Transverse colon (tissue), 4 donors: ENCODE results near the gene RETREG3. TPM values are rescaled to one million over a fixed set of nuclear protein-coding genes. Genes with fewer than 3 reads are reported as not detected.
"Not testable (repeated sequence)": the region's sequence is repeated elsewhere in the genome, so short reads cannot be mapped to it uniquely, and the experiment has no call there.

Experiments used
- DNase-seq: peaks from one replicate; pipeline ENCODE4 v3.0.0-alpha.2; 2019
- H3K27ac ChIP-seq, 4 donors: fragments of 200-600 bp; sonication (generic); 2 replicates each; pipeline ENCODE4 v1.5.1; 2016 to 2018; ENCODE audit warnings: inconsistent platforms in 4 of 4
- H3K27me3 ChIP-seq: fragments of 200-600 bp; sonication (generic); 2 replicates; pipeline ENCODE4 v1.5.1; 2017; ENCODE audit warnings: inconsistent platforms
- H3K36me3 ChIP-seq, 4 donors: fragments of 200-600 bp; sonication (generic); 2 replicates each; pipeline ENCODE4 v1.5.1; 2017 to 2019; ENCODE audit warnings: inconsistent platforms in 4 of 4
- H3K4me1 ChIP-seq, 4 donors: fragments of 200-600 bp; sonication (generic); 2 replicates each; pipeline ENCODE4 v1.5.1; 2017 to 2020; ENCODE audit warnings: inconsistent platforms in 4 of 4
- H3K4me3 ChIP-seq, 4 donors: fragments of 200-600 bp; sonication (generic); 1 replicate in 1 of 4; 2 replicates in 3 of 4; pipeline versions ENCODE4 v1.5.1 to v1.6.1; 2017 to 2019; ENCODE audit warnings: inconsistent platforms in 4 of 4
- H3K9me3 ChIP-seq, 2 donors: fragments of 200-600 bp; sonication (generic); 2 replicates each; pipeline ENCODE4 v1.5.1; 2017 to 2019; ENCODE audit warnings: inconsistent platforms in 2 of 2
- EP300 ChIP-seq: sonication (generic); formaldehyde crosslinking; IDR thresholded peaks from one replicate; pipeline ENCODE4 v1.6.1; 2017; ENCODE audit warnings: antibody characterized with exemption, low read depth
- POLR2A ChIP-seq: fragments of 450-650 bp; IDR thresholded peaks from one replicate; pipeline ENCODE4 v1.6.1; 2016; ENCODE audit warnings: antibody characterized with exemption, mild to moderate bottlenecking, moderate library complexity
- POLR2AphosphoS5 ChIP-seq, 3 donors: sonication (generic); formaldehyde crosslinking; IDR thresholded peaks; one replicate each; pipeline ENCODE4 v1.6.1; 2016; ENCODE audit warnings: antibody characterized with exemption in 3 of 3
- WGBS, 2 donors: methylation state at CpG; one replicate each; pipeline ENCODE4 v1.1.5; 2018; ENCODE audit warnings: low coverage in 1 of 2; 5-methylcytosine and 5-hydroxymethylcytosine counted together
- in situ Hi-C, 4 donors: fragments of 200-750 bp; cut with MboI; loops; one replicate each; pipeline versions ENCODE4 v1.15.0 to v1.15.1; 2017; ENCODE audit warnings: low sequenced_read_pairs in 3 of 4, low pct_ligation_motif_present in 1 of 4, low pct_unique_long_range_greater_than_20kb in 1 of 4
- intact Hi-C: fragments of 100-400 bp; cut with DNase I; formaldehyde crosslinking; loops from one replicate; pipeline ENCODE4 v1.15.1; 2023; ENCODE audit warnings: low total_unique reads
- total RNA-seq, 4 donors: library from RNA; depleted of rRNA; stranded (reverse); fragments of >200 nt; gene quantifications; one replicate each; pipeline ENCODE4 v1.1.0, GENCODE V29; 2016
- TF ChIP-seq, protein P1 (sequence below), 5 experiments: fragments of 200-600 bp in 3 of 5; fragments of 450-650 bp in 2 of 5; sonication (generic) in 3 of 5; IDR thresholded peaks; 1 replicate in 2 of 5; 2 replicates in 3 of 5; pipeline ENCODE4 v1.5.1; 2016 to 2017; ENCODE audit warnings: antibody characterized with exemption in 5 of 5, inconsistent platforms in 3 of 5, mild to moderate bottlenecking in 2 of 5, moderate library complexity in 1 of 5

Gene RETREG3
- total RNA-seq, 4 donors from 2014 or later = 47.2 to 71.8 (median 59.0) TPM

GRCh38 chr17:42562388-42563142, 46.6 kb downstream of the RETREG3 start:
- DNase-seq = peak; percentile 39
- in situ Hi-C loops (no loop called here), intact Hi-C loops (no loop called here)
- H3K27me3 ChIP-seq = no peaks in the 10 kb centered on the region
- H3K27ac ChIP-seq = peak overlapping the region; percentile 88 to 93 (median 92)
- WGBS, 2 donors = 7% methylated on average over 37 of the region's 48 CpGs; no CpG with 5 or more reads in 1 of the 2 donors
- peaks cover 0 to 6% (median 0%) of the 10 kb centered on the region in 4 donors for H3K36me3 ChIP-seq
- no peak for TF ChIP-seq POLR2AphosphoS5 (IDR thresholded peaks at IDR 0.05)
- no peak for TF ChIP-seq EP300
- TF ChIP-seq POLR2A = no peak
- TF ChIP-seq, protein P1, sequence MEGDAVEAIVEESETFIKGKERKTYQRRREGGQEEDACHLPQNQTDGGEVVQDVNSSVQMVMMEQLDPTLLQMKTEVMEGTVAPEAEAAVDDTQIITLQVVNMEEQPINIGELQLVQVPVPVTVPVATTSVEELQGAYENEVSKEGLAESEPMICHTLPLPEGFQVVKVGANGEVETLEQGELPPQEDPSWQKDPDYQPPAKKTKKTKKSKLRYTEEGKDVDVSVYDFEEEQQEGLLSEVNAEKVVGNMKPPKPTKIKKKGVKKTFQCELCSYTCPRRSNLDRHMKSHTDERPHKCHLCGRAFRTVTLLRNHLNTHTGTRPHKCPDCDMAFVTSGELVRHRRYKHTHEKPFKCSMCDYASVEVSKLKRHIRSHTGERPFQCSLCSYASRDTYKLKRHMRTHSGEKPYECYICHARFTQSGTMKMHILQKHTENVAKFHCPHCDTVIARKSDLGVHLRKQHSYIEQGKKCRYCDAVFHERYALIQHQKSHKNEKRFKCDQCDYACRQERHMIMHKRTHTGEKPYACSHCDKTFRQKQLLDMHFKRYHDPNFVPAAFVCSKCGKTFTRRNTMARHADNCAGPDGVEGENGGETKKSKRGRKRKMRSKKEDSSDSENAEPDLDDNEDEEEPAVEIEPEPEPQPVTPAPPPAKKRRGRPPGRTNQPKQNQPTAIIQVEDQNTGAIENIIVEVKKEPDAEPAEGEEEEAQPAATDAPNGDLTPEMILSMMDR (IDR thresholded peaks at IDR 0.05) = no peak
- no peaks in the 10 kb centered on the region for H3K9me3 ChIP-seq
- H3K4me1 ChIP-seq = peaks cover 18 to 54% (median 42%) of the 10 kb centered on the region in 4 donors
- H3K4me3 ChIP-seq = peak overlapping the region; percentile 66 to 92 (median 85)

GRCh38 chr17:42561897-42562387, 47.2 kb downstream of the RETREG3 start, which contains the start of gene COASY:
Gene COASY, plus strand, starts transcription at chr17:42562148. Its CDS starts 475 bp downstream, at chr17:42562623.
- Histone ChIP-seq H3K4me1 (peaks cover 18 to 52% (median 41%) of the 10 kb centered on the region in 4 donors), H3K4me3 (peak within 1 kb of the TSS; percentile 66 to 92 (median 85))
- 1% methylated on average over 26 of the region's 26 CpGs; no CpG with 5 or more reads in 1 of the 2 donors for WGBS, 2 donors

DNA sequence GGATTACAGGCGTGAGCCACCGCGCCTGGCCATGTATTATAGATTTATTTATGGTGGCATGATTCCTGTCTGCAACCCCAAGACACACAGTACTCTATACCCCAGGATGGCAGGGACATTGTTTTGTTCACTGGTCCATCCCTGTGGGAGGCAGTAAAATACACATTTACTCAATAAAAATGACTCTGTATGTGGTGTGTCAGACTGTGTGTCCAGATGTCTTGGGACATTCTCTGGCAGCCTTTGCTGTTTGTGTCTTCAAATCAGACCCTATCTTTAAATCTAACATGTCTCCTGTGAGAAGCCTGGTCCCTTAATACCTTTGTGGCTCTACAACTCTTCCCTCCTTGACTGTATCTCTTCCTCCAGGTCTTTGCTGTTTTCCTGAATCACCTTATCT, 48.9 kb downstream of the RETREG3 start:
- no peak overlapping the region for H3K4me3 ChIP-seq
- 89% methylated on average over 3 of the region's 3 CpGs; no CpG with 5 or more reads in 1 of the 2 donors for WGBS, 2 donors
- intact Hi-C loops (no loop called here), in situ Hi-C loops (no loop called here)
- H3K27me3 ChIP-seq = no peaks in the 10 kb centered on the region
- H3K36me3 ChIP-seq = peaks cover 0 to 6% (median 0%) of the 10 kb centered on the region in 4 donors
- no peak for DNase-seq
- H3K27ac ChIP-seq = peak overlapping the region in 1 of 4 donors; percentile 33
- peaks cover 11 to 50% (median 36%) of the 10 kb centered on the region in 4 donors for H3K4me1 ChIP-seq
- H3K9me3 ChIP-seq = no peaks in the 10 kb centered on the region
- TF ChIP-seq POLR2AphosphoS5 (IDR thresholded peaks at IDR 0.05) (no peak), POLR2A (no peak), EP300 (no peak)
- TF ChIP-seq, protein P1 (IDR thresholded peaks at IDR 0.05) = no peak

More at GRCh38 chr17:42561897-42562387, 47.2 kb downstream of the RETREG3 start, which contains the start of gene COASY:
- in situ Hi-C loops (no loop called here), intact Hi-C loops (no loop called here)
- DNase-seq = peak; percentile 98
- no peak for TF ChIP-seq EP300
- TF ChIP-seq POLR2A = peak; percentile 79
- TF ChIP-seq, protein P1 (IDR thresholded peaks at IDR 0.05) = no peak
- peak; percentile 79 to 94 (median 92) for TF ChIP-seq POLR2AphosphoS5 (IDR thresholded peaks at IDR 0.05)
- H3K27me3 ChIP-seq = no peaks in the 10 kb centered on the region
- no peaks in the 10 kb centered on the region for H3K9me3 ChIP-seq
- H3K27ac ChIP-seq = peak within 1 kb of the TSS; percentile 88 to 93 (median 92)
- peaks cover 0 to 6% (median 0%) of the 10 kb centered on the region in 4 donors for H3K36me3 ChIP-seq

GRCh38 chr17:42559075-42559474, 50.1 kb downstream of the RETREG3 start:
- in situ Hi-C loops (no loop called here), intact Hi-C loops (no loop called here)
- 61 to 80% methylated on average over 2 to 6 of the region's 6 CpGs for WGBS, 2 donors
- Histone ChIP-seq H3K27ac (peak overlapping the region; percentile 33 to 50 (median 48)), H3K4me3 (no peak overlapping the region), H3K27me3 (no peaks in the 10 kb centered on the region), H3K4me1 (peaks cover 10 to 50% (median 39%) of the 10 kb centered on the region in 4 donors), H3K9me3 (no peaks in the 10 kb centered on the region), H3K36me3 (no peaks in the 10 kb centered on the region)
- DNase-seq = peak; percentile 54
- TF ChIP-seq EP300 (no peak), POLR2A (no peak), POLR2AphosphoS5 (IDR thresholded peaks at IDR 0.05) (no peak)
- TF ChIP-seq, protein P1 (IDR thresholded peaks at IDR 0.05) = no peak

DNA sequence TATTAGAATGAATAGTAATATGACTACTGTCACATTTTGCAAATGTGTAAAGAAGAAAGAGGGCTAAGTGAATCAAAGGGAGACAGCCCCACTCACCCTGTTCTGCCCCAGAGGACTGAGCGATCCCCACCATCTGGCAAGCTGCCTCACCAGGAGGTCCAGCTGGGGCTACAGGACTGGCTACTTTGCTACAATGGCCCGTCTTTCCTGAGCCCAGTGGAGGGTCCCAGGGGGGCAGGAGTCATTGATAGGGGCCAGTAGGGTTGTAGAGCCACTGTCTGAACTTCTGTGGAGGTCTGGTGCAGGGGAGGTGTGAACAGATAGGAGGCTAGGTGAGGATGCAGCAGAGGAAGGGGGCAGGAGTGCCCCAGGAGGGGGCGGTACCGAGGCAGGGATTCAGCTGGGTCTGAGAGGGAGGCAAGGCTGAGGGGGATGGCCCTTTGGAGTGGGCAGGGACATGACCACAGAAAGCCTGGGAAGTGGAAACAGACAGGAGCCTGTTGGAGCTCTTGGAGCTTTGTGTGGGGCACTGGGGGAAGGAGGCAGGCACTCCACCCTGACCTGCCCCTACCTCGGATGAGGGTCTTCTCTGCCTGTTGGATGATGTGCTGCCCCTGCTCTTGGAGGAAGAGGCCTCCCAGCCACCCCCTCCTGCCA, 53.1 kb downstream of the RETREG3 start:
- H3K9me3 ChIP-seq, DNase-seq, intact Hi-C loops, in situ Hi-C loops, H3K27me3 ChIP-seq, H3K36me3 ChIP-seq, H3K4me3 ChIP-seq: not testable (repeated sequence)
- 52 to 66% methylated on average over 4 to 5 of the region's 5 CpGs for WGBS, 2 donors
- peak overlapping the region in 1 of 4 donors; percentile 89 for H3K27ac ChIP-seq
- peaks cover 0 to 37% (median 21%) of the 10 kb centered on the region in 4 donors for H3K4me1 ChIP-seq
